HG02852 (cell line): ENCODE measurements around the gene TMEM176B.
"Not testable (repeated sequence)": the region's sequence is repeated elsewhere in the genome, so short reads cannot be mapped to it uniquely, and the experiment has no call there.

ENCODE experiments used
- ATAC-seq: cut with Tn5 transposase; IDR thresholded peaks from one replicate; pipeline ENCODE4 v1.9.1; 2021; ENCODE audit warnings: mild to moderate bottlenecking, moderate library complexity; ENCODE audit not compliant: unreplicated experiment

Gene TMEM176B

DNA sequence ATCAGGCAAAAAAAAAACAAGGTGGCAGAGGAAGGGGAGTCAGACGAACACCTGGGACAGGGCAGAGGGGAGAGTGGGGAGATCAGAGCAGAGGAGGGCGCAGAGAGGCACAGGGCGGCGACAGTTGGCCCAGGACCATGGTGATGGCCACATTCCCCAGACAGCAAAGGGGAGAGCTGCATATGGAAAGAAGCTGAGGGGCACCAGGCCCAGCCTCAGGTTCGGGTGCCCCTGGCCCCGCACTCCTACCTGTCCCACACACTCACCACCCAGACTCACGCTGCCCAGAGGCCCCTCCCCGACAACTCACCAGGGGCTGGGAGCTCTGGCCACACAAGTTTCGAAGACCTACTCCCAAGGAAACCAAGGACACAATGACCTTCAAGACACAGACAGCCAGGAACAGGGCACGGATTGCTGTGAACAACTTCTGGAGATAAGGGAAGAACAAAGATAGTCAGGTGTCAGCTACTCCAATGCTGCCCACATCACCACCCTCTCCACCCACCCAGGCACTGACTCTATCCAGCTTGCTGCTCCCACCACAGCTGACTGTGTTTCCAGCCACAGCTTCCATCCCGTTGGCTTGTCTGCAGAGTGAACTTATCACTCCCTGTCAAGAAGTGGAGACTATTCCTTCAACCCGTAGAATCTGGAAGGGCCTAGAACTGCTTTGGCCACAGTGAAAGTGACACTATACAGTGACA, 8.3 kb downstream of the TMEM176B start:
- ATAC-seq: no peak

DNA sequence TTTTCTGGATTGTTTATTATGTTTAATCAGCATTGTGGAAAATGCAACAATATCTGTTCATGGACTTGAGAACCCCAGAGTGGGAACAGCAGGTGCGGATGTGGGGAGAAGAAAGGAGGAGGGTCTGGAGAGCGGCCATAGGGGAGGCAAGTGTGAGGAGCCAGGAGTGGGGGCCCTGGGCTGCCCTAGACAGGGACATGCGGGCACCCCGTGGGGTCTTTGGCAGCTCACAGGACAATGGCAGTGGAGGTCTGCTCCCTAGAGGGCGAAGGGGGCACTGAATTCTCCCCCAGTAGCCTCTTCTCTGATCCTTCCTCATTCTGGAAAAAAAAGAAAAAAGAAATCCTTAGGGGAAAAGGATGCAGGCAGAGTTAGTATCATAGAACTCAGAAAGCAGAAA, 8.9 kb downstream of the TMEM176B start:
- ATAC-seq: no peak

DNA sequence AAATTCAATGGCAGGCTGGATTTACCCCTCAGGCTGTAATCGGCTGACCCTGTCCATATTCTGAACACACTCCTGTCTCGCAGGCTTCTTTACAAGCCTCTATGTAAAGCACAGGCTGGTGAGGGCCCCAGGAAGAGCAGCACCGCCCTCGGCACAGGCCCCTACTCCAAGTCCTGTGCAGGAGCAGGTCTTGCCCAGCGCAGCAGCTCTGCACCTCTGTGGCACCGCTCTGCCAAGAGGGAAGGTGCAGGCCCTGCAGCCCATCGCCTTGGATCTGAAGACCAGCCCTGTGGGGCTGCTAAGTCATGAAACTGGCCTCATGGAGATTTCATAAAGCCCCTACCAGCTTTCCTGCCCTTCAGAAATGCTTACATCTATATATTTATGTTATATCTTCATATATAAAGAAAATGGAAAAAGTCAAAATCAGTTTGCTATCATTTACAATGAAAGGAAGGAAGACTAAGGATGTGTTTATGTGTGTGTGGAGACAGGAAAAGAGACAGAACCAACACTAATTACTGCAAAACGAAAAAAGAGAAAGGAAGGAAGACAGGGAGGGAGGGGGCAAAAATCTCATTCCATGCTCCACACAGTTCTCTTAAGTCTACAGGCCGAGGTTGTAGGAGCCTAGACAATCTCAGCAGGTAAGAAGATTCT, 9.6 kb downstream of the TMEM176B start:
- ATAC-seq: no peak

DNA sequence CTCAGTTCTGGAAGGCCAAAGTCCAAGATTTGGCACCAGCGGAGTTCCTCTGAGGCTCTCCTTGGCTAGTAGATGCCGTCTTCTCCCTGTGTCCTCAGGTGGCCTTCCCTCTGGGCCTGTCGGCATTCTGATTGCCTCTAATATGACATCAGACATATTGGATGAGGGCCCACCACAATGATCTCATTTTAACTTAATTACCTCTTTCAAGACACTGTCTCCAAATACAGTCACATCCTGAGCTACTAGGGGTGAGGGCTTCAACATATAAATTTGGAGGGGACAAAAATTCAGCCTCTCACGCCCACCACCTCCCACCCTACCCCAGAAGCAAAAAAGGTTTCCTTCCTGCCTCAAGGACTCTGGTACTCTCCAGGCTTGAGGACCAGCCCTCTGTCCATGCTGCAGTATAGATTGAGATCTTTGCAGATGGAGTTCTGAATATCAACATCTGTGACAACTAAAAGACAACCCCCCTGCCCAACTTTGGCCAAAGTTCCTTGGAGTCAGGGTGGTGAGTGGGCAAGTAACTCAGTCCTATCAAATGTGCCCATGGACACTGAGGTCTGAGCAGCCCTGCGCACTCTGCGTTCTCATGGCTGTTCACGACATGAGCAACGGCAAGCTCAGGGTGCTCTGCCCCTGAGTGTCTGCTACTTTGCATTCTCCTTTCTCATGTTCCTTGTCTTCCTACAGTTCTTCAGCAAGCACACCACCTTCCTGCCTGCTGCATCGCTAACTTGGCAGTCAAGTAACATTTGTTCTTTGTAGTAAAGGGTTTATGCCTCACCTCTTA, 11.5 kb downstream of the TMEM176B start:
- ATAC-seq: no peak

DNA sequence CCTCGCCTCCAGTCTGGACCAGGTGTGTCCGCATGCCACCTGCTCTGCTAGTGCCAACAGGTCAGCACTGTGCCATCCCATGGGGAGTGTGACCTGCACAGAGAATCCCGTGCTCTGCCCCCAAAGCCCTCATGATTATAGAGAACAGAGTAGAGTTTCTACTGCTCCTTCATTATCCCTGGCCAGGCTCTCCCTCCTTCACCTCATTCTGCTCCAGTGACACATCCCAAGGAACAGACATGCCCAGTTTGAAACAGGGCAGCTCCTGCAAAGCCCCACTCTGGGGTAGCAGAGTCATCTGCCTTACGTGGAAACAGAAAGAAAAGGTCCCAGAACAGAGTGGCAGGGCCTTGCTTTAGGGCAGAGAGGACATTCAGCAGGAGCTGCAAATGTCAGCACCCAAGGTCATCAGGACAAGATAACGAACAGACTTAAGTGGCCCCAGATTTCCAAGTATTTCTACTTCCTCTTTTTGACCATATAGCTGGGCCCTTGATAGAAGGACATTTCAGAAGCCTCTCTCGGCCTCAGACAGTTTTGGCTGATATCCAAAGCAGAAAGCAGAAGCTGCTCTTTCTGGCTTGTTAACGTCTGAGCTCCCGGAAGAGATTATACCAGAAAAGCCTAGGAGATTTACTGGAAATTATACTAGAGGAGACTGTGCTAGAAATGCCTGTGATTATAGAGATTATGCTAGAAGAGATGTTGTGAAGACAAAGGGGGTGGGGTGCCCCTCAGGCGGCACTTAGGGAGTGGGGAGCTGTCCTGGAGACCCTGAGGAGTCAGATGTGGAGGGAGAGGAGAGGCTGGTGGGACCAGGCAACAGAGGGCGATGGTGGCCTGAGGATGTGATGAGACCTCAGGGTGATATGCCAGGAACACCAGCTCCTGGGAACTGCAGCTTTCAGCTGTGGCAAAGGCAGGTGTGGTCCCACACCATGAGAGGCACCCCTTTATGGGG, 12.6 kb downstream of the TMEM176B start:
- no peak for ATAC-seq

DNA sequence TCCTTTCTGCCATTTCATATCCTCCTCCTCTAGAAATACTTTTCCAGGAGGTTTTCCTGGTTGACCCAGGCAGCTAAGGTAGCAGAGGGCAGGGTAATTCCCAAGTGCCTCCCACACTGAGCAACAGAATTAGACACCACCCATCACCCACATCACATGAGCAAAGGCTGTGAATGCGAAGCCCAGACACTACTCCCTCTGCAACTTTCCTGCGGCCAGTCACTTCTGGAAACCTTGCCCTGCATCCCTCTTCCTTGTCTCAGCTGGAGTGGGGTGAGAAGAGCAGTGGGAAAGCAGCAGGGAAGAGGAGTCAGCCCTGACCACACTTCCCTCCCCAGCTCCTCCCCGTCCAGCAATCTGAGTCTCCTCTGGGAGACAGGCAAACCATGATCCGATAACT, 15.2 kb downstream of the TMEM176B start:
- no peak for ATAC-seq

DNA sequence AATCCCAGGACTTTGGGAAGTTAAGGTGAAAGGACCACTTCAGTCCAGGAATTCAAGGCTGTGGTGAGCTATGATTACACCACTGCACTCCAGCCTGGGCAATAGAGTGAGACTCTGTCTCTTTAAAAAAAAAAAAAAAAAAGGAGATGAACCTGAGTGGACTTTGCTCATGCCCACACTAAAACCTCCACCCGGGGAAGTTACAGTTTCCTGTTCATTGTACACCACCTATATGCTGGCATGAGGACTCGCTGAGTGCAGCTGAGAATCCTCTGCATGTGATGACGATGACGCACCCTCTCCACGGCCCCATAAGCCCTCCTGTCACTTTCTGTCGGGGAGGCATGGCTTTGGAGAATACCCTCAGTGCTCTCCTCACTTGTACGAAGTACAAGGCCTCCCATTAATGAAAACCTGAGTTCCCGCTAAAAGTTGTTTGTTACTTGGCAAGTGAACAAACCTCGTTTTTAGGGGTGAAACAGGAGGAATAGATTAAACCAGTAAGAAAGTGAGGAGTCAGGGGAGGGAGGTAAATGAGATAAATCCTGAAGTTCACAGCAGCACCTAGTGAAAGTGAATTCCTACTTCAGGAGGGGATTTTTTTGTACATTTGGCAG, 15.9 kb downstream of the TMEM176B start:
- ATAC-seq: no peak

DNA sequence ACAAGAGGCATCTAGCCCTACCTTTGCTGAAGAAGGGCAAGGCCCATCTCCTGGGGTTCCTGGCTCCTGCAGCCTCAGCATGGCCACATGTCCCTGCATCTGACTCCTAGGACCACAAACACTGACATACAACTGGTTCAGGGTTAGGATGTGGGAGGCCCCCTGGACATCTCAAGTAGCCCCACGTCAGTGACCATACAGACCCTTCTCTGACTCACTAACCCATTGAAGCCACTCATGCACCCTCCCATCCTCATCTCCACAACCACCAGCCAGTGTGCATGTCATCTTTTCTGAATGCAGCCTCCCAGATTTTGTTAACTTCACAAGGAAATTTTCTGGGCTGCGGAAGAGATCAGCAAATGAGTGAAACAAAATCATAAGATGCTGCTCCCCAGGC, 18.2 kb downstream of the TMEM176B start:
- no peak for ATAC-seq

DNA sequence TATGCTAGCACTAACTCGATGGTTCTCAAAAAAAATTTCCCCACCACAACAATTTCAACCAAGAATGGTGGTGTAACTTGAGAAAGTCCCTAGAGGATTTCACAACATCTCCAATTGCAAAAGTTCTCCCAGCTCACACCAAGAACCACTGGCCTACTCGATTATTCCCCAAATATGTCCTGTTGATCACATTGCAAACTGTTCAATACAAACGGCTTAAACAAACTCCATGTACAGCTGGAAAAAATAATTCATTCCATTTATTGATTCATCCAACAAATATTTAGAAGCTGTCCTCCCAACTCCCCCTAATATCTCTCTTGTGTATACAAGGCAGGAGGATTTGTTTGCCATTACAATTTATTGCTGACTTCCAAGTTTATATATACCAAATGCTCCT, 19.1 kb downstream of the TMEM176B start:
- ATAC-seq: no peak

DNA sequence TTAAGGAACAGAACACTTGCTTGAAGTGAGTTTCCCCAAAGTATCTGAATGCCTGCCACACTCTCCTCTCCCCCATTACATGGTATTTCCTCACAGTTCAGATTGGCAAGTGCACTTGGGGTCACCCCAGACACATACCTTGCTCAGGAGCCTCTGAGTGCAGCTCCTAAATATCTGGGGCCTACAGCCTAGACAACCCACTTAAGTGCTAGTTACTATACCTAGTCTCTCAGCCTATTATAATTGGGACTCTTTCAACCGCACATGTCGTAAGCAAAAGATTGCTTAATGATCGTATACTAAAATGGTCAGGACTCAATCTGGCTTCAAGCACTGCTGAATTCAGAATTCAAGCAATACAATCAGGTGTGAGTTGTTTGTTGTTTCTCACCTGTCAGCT, 19.9 kb downstream of the TMEM176B start:
- ATAC-seq: no peak

DNA sequence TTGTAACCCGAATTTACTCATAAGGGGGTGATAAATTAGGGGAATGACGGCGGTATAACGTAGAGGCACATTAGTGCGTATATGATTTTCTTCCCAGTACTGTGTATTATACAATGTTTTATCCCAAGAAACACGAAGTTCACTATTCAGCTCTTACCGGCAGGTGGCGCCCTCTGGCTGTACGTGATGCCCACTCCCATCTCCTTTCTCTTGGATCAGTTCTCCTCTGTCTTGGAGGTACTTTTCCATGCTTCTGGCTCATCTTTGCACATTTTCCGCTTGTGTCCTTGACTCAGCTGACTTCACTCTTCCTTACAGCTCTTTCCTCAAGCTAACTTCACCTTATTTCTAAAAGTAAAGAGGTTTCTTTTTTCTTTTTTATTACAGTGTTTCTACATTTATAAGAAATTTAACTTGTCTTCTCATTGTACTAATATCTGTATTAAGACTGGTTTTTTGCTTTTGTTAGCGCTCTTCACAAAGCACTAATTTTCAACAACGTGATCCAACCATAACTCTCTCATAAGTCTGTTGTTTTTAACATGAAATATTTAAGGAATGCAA, 21.3 kb downstream of the TMEM176B start:
- ATAC-seq: no peak

DNA sequence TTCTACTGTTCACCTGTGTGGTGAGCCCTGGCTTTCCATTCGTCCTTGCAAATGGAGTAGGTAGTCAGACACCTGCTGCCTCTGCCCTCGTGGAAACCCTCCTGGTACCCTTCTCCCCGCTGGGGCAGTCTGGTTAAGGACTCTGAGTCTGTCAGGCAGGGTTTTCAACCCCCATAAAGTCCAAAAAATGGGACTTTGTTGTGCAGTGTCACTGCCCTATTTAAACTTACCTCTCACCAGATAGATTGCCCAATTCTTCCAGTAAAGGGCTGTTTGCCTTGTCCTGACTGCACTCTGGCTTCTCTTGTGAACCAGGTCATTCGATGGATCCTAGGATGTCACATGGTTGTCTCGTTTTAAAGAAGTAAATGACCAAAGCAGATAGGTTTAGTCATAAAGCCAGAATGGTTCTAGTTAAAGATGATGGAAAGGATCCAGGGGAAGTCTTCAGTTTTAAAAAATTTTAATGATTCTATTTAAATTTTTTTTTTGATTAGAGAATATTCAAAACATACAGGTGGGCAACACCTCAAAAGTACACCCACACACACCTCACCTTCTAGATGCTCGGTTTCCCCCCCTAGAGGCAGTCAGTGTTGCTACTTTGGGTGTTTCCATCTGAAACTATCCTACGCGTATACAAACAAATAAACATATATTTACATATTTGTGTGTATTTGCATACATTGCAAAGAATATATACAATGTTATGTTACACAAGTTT, 22.0 kb downstream of the TMEM176B start:
- no peak for ATAC-seq

DNA sequence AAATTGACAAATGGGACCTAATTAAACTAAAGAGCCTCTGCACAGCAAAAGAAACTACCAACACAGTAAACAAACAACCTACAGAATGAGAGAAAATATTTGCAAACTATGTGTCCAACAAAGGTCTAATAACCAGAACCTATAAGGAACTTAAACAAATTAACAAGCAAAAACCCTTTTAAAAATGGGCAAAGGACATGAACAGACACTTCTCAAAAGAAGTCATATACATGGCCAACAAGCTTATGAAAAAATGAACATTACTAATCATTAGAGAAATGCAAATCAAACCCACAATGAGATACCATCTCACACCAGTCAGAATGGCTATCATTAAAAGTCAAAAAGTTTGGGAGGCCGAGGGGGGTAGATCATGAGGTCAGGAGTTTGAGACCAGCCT, 26.0 kb downstream of the TMEM176B start:
- not testable (repeated sequence) for ATAC-seq

DNA sequence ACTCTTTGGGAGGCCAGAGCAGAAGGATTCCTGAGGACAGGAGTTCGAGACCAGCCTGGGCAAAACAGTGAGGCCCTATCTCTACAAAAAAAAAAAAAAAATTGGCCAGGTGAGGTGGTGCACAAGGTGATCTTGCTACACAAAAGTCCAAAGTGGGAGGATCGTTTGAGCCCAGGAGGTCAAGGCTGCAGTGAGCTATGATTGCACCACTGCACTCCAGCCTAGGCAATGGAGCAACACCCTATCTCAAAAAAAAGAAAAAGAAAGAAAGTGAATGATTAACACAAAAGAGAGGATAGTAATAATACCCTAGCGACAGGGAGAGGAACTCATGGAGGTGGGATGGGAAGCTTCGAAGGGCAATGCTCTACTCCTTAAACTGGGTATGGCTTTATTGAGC, 30.4 kb downstream of the TMEM176B start:
- no peak for ATAC-seq

DNA sequence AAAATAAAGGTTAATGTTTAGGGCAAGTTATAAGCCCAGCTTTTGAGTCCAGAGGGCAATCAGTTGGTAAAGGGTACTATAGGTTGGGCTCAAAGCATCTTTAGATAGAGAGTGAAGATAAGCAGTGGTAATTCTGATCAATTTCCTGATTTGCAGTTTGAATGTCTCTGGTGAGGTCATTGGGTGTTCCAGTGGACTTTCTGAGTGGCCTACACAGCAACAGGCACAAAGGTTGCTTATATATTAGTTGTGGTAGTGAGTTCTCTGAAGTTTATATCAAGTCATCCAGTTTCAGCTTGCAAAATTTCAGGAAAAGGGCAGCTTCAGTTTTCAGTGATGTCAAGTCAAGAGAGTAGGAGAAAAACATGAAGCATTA, 33.8 kb downstream of the TMEM176B start:
- ATAC-seq: no peak

DNA sequence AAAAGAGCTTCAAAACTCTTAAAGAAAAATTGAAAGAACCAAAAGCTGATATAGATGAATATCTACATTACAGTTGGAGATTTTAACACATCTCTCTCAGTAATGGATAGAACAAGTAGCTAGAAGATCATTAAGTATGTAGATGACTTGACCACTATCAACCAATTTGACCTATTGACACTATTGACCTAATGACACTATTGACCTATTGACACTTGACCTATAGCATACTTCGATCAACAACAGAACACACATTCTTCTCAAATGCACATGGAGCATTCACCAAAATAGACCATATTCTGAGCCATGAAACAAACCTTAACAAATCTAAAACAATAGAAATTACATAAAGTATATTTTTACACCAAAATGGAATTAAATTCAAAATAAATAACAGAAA, 40.7 kb downstream of the TMEM176B start:
- ATAC-seq: no peak

DNA sequence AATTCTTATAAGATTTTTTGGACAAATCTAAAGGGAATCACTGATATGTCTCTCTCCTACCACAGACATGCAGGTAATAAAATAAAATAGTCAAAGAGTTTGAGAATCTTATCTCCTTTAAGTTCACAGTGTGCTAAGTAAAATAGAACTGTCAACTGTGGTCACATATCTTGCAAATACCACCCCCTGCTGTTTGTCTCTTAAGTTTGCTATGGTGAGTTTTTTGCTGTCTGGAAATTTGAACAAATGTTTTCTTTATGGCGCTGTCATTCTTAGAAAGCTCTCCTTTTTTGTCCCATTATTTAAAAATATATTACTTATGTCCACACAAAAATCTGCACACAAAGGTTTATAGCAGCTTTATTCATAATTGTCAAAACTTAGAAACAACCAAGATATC, 43.3 kb downstream of the TMEM176B start:
- no peak for ATAC-seq

DNA sequence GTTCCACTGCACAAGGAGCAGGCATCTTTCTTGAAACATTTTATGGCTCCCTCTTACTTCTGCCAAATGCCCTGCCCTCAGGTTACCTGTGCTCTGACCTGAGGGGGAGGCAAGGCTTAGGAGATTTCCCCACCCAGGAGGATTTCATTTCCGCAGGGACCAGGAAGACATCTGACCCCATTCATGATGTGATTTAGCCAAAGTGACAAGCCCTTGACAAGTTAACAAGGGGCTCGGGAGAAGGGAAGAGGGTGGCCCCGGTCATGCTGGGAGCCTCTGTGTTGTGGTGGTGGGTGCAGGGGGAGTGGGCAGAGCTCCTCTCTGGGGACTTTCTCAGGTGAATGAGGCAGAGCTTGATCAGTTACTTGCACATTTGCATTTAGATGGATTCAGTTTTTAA, 44.0 kb downstream of the TMEM176B start:
- no peak for ATAC-seq

DNA sequence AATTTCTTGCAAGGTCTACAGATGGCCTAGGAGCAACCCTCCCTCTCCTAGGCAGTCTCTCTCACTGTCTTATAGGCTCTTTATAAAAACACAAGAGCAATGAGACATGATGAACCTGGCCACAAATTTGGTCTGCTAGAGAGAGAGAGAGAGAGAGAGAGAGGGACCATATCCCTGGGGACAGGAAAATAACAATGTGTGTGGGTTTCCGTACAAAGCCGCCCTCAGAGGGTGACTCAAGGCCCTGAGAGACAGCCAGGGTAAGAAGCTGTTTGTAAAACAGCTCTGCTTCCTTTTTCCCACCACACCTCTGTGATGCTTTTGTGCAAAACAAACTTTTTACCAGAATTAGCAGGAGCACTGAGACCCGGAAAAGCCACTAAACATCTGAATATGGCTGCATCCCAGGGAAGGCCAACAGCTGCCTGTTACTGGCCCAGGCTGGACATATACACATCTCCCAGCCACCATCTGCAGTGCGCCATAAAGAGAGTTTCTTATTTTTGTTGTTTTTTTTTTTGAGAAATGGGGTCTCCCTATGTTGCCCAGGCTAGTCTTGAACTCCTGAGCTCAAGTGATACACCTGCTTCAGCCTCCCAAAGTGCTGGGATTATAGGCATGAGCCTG, 44.6 kb downstream of the TMEM176B start:
- ATAC-seq: peak; percentile 53
